K562 (cell line): ENCODE measurements around the gene CFAP221. TPM values are rescaled to one million over a fixed set of nuclear protein-coding genes. Genes with fewer than 3 reads are reported as not detected.

Source experiments
- ATAC-seq: fragments of 200-7000 bp; cut with Tn5 transposase; 3 replicates; pipeline ENCODE4 v1.9.1; 2020; ENCODE audit warnings: moderate library complexity
- BruUV-seq: library from RNA; stranded (reverse); fragments of 400-500 nt; replicated peaks from 2 replicates; lab custom pipeline; 2021; lab: Mats Ljungman, UMichigan
- CTCF ChIA-PET: fragments of 300-600 bp; formaldehyde crosslinking; extraction: SDS; loops from one replicate; lab custom pipeline; 2021; ENCODE audit warnings: low intra/inter-chr PET ratio; lab: Yijun Ruan, JAX
- POLR2A ChIA-PET: fragments of 300-600, 350-650 bp; sonication (Branson Sonifier 250); formaldehyde crosslinking; extraction: SDS; loops from one replicate; lab custom pipeline; 2021; ENCODE audit warnings: antibody characterized with exemption, inconsistent platforms; lab: Yijun Ruan, JAX
- DNase-seq, 4 experiments: peaks; one replicate each; pipeline versions ENCODE4 v3.0.0 to v3.0.0-alpha.2; 2011 to 2018; ENCODE audit warnings: low spot score in 3 of 4, mixed read lengths in 3 of 4; ENCODE audit errors: extremely low read depth in 1 of 4
- FAIRE-seq: peaks from 2 replicates; lab custom pipeline; 2011; peaks lifted over from hg19 to GRCh38; lab: Jason Lieb, UNC
- H2AFZ ChIP-seq: 2 replicates; pipeline ENCODE4 v1.6.0; 2011; ENCODE audit warnings: low read depth, low read length, control low read depth, inconsistent platforms
- H3K27ac ChIP-seq: fragments of 200-600 bp; 3 replicates; pipeline ENCODE4 v1.8.0; 2011; ENCODE audit warnings: low read depth, mild to moderate bottlenecking, control low read depth, inconsistent platforms, low read length, moderate library complexity, mixed read lengths; ENCODE audit errors: extremely low read depth
- H3K27me3 ChIP-seq, 2 experiments: fragments of 300-600 bp in 1 of 2; 2 replicates in 1 of 2; 3 replicates in 1 of 2; pipeline versions ENCODE4 v1.6.0 to v1.8.0; 2011; ENCODE audit warnings: inconsistent platforms in 2 of 2, low read length in 2 of 2, mild to moderate bottlenecking in 1 of 2, mixed read lengths in 1 of 2, moderate library complexity in 1 of 2; ENCODE audit not compliant: control insufficient read depth in 2 of 2, insufficient read depth in 2 of 2
- H3K36me3 ChIP-seq: fragments of 300-600 bp; 3 replicates; pipeline ENCODE4 v1.8.0; 2011; ENCODE audit warnings: mild to moderate bottlenecking, low read length, inconsistent platforms; ENCODE audit not compliant: control insufficient read depth, insufficient read depth
- H3K4me1 ChIP-seq, 2 experiments: fragments of 200-600 bp in 1 of 2; replicated peaks in 1 of 2; 2 replicates in 1 of 2; 3 replicates in 1 of 2; pipeline versions ENCODE4 v1.5.1 to v1.8.0; 2011; ENCODE audit warnings: inconsistent platforms in 2 of 2, low read length in 2 of 2, mild to moderate bottlenecking in 1 of 2, mixed read lengths in 1 of 2, moderate library complexity in 1 of 2; ENCODE audit not compliant: control insufficient read depth in 2 of 2, insufficient read depth in 2 of 2
- H3K4me2 ChIP-seq: 2 replicates; pipeline ENCODE4 v1.6.1; 2011; ENCODE audit warnings: low read length, control low read depth, inconsistent platforms, mixed read lengths; ENCODE audit not compliant: insufficient read depth
- H3K4me3 ChIP-seq: fragments of 200-600 bp; sonication (generic), shearing (Covaris generic); 2 replicates; pipeline ENCODE4 v1.5.1; 2016; ENCODE audit warnings: control low read depth, inconsistent platforms
- H3K79me2 ChIP-seq: fragments of 200-600 bp; 3 replicates; pipeline ENCODE4 v1.8.0; 2011; ENCODE audit warnings: low read length, inconsistent platforms; ENCODE audit not compliant: control insufficient read depth, insufficient read depth
- H3K9ac ChIP-seq, 2 experiments: 2 replicates each; pipeline versions ENCODE4 v1.6.0 to v1.6.1; 2011; ENCODE audit warnings: low read depth in 2 of 2, low read length in 2 of 2, control low read depth in 1 of 2, inconsistent platforms in 1 of 2, mild to moderate bottlenecking in 1 of 2, mixed read lengths in 1 of 2; ENCODE audit not compliant: insufficient read depth in 1 of 2
- H3K9me1 ChIP-seq: one replicate; pipeline ENCODE4 v1.6.0; 2011; ENCODE audit warnings: inconsistent platforms, mild to moderate bottlenecking, low read length, moderate library complexity; ENCODE audit not compliant: control insufficient read depth, insufficient read depth
- H3K9me3 ChIP-seq: replicated peaks from 2 replicates; pipeline ENCODE4 v1.5.1; 2011; ENCODE audit warnings: low read depth, low read length, inconsistent platforms; ENCODE audit not compliant: control insufficient read depth, insufficient read depth
- H4K20me1 ChIP-seq: replicated peaks from 2 replicates; pipeline ENCODE4 v1.6.1; 2011; ENCODE audit warnings: low read length, inconsistent platforms, mixed read lengths; ENCODE audit not compliant: control insufficient read depth, insufficient read depth
- CREB5 ChIP-seq: fragments of 250-450 bp; sonication (Bioruptor Pico); IDR thresholded peaks from 2 replicates; pipeline ENCODE4 v1.5.0; 2020; ENCODE audit warnings: mild to moderate bottlenecking
- SAP30 ChIP-seq: fragments of 200-600 bp; sonication (generic); IDR thresholded peaks from 2 replicates; pipeline ENCODE4 v1.6.1; 2012; ENCODE audit warnings: borderline replicate concordance, low read depth, mild to moderate bottlenecking, moderate library complexity, low read length, control low read depth, inconsistent platforms; ENCODE audit not compliant: insufficient read depth, poor library complexity, severe bottlenecking
- SMC3 ChIP-seq: conservative IDR thresholded peaks from 2 replicates; pipeline ENCODE4 v1.6.1; 2011; ENCODE audit warnings: low read depth, low read length, improper control_type of control experiment; ENCODE audit not compliant: insufficient read depth
- TEAD1 ChIP-seq, 2 experiments: fragments of 450-650 bp in 1 of 2; sonication (generic) in 1 of 2; formaldehyde crosslinking; IDR thresholded peaks; 2 replicates each; pipeline versions ENCODE4 v1.4.0 to v1.8.0; 2020 to 2022; ENCODE audit warnings: mild to moderate bottlenecking in 2 of 2, missing genetic modification reagents in 1 of 2
- U2AF2 ChIP-seq: fragments of 200-400 bp; formaldehyde crosslinking; optimal IDR thresholded peaks from 2 replicates; pipeline ENCODE3; 2017; ENCODE audit warnings: low read depth, mild to moderate bottlenecking, low read length
- XRCC4 ChIP-seq: IDR thresholded peaks from one replicate; pipeline ENCODE4 v1.6.1; 2011; ENCODE audit not compliant: insufficient read depth, insufficient read length; ENCODE audit errors: extremely low read depth
- ZFP30 ChIP-seq: fragments of 250-450 bp; sonication (Bioruptor Pico); IDR thresholded peaks from 2 replicates; pipeline ENCODE4 v1.8.0; 2022; ENCODE audit warnings: moderate library complexity, mild to moderate bottlenecking, inconsistent platforms, borderline replicate concordance
- WGBS: fragments of 100-300 bp; shearing (Covaris generic); methylation state at CpG from one replicate; pipeline ENCODE4 v1.1.6; 2016; ENCODE audit warnings: low coverage, mixed read lengths; ENCODE audit not compliant: insufficient coverage; ENCODE audit errors: missing lambda C conversion rate; 5-methylcytosine and 5-hydroxymethylcytosine counted together
- in situ Hi-C: fragments of 300-500 bp; cut with MboI; formaldehyde crosslinking; loops from 4 replicates; pipeline ENCODE4 v1.15.0; 2018; ENCODE audit warnings: inconsistent platforms, mixed read lengths
- intact Hi-C: fragments of 100-400 bp; cut with micrococcal nuclease; formaldehyde crosslinking; loops from 2 replicates; pipeline ENCODE4 v1.14.2; 2022
- polyA plus RNA-seq, 8 experiments: library from polyadenylated mRNA; depleted of rRNA in 4 of 8; stranded (reverse) in 5 of 8; unstranded in 3 of 8; fragments of >200 nt; fragmentation: Nextera tagmentation in 2 of 8; fragmentation: Illumina TruSeq in 1 of 8; extraction: Ambion mirVana in 2 of 8; extraction: Trizol in 1 of 8; gene quantifications; 2 replicates each; pipeline versions ENCODE4 v1.2.1 to v1.2.3, GENCODE V29; 2011 to 2014; ENCODE audit warnings: inconsistent platforms in 1 of 8, missing spikeins in 1 of 8
- total RNA-seq, 7 experiments: library from RNA; depleted of rRNA in 6 of 7; stranded (reverse); fragments of >200 nt in 6 of 7; fragmentation: Illumina TruSeq in 2 of 7; extraction: Trizol in 2 of 7; gene quantifications; 2 replicates each; pipeline versions ENCODE4 v1.2.1 to v1.2.3, GENCODE V29; 2011 to 2021; ENCODE audit warnings: low replicate concordance in 1 of 7
- TF ChIP-seq, protein P1 (sequence below): IDR thresholded peaks from 3 replicates; pipeline ENCODE4 v1.6.1; 2011; ENCODE audit warnings: borderline replicate concordance, mild to moderate bottlenecking, moderate library complexity; ENCODE audit not compliant: insufficient read length; ENCODE audit errors: extremely low read depth
- TF ChIP-seq, protein P2 (sequence below): sonication (generic); formaldehyde crosslinking; IDR thresholded peaks from 2 replicates; pipeline ENCODE4 v1.8.0; 2022; ENCODE audit warnings: mild to moderate bottlenecking, low read depth, missing genetic modification reagents

The CFAP221 gene
- total and polyA plus RNA-seq, 9 of the 15 experiments (the other 6 are each of a cell fraction or from before 2014, with no cell fraction given): 0.09 to 1.4 (median 0.65) TPM

- TF ChIP-seq, protein P1, sequence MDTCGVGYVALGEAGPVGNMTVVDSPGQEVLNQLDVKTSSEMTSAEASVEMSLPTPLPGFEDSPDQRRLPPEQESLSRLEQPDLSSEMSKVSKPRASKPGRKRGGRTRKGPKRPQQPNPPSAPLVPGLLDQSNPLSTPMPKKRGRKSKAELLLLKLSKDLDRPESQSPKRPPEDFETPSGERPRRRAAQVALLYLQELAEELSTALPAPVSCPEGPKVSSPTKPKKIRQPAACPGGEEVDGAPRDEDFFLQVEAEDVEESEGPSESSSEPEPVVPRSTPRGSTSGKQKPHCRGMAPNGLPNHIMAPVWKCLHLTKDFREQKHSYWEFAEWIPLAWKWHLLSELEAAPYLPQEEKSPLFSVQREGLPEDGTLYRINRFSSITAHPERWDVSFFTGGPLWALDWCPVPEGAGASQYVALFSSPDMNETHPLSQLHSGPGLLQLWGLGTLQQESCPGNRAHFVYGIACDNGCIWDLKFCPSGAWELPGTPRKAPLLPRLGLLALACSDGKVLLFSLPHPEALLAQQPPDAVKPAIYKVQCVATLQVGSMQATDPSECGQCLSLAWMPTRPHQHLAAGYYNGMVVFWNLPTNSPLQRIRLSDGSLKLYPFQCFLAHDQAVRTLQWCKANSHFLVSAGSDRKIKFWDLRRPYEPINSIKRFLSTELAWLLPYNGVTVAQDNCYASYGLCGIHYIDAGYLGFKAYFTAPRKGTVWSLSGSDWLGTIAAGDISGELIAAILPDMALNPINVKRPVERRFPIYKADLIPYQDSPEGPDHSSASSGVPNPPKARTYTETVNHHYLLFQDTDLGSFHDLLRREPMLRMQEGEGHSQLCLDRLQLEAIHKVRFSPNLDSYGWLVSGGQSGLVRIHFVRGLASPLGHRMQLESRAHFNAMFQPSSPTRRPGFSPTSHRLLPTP: no peak
These were observed 136.4 kb downstream of the CFAP221 start (continued) for GRCh38 chr2:119680457-119681202.

GRCh38 chr2:119681203-119681867, 137.1 kb downstream of the CFAP221 start:
- Histone ChIP-seq H3K27ac (no peak overlapping the region), H3K4me1 (peaks cover 0 to 29% of the 10 kb centered on the region in 2 experiments; a peak in 3 of 5 replicates), H3K9ac (peak overlapping the region in 1 of 2 experiments; percentile 55; a peak in 2 of 4 replicates), H3K4me2 (no peak overlapping the region), H4K20me1 (peaks cover 7% of the 10 kb centered on the region; the same call in 1 of the 2 replicates), H3K4me3 (no peak overlapping the region), H3K36me3 (peaks cover 23% of the 10 kb centered on the region; the same call in 1 of the 3 replicates), H3K9me3 (no peaks in the 10 kb centered on the region), H3K9me1 (peaks cover 3% of the 10 kb centered on the region), H3K27me3 (no peaks in the 10 kb centered on the region), H2AFZ (no peak overlapping the region), H3K79me2 (peaks cover 21% of the 10 kb centered on the region)
- WGBS: 94% methylated on average over 18 of the region's 25 CpGs
- TF ChIP-seq XRCC4 (no peak), CREB5 (no peak), ZFP30 (CRISPR knock-in tag) (no peak), U2AF2 (no peak), TEAD1 (CRISPR knock-in tag; IDR thresholded peaks at IDR 0.05) (no peak), SMC3 (no peak), SAP30 (no peak)
- TF ChIP-seq, protein P2, sequence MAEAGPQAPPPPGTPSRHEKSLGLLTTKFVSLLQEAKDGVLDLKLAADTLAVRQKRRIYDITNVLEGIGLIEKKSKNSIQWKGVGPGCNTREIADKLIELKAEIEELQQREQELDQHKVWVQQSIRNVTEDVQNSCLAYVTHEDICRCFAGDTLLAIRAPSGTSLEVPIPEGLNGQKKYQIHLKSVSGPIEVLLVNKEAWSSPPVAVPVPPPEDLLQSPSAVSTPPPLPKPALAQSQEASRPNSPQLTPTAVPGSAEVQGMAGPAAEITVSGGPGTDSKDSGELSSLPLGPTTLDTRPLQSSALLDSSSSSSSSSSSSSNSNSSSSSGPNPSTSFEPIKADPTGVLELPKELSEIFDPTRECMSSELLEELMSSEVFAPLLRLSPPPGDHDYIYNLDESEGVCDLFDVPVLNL (CRISPR knock-in tag): no peak
- ATAC-seq: no peak
- CTCF ChIA-PET: no interaction called here
- POLR2A ChIA-PET: interaction anchor here (0.8 to 1.3 kb wide), 2 partner anchors 9 to 221 kb away, joined by 4 read pairs; no protein-coding TSS in a partner anchor
- in situ Hi-C loops: no loop called here
- BruUV-seq: no TSS peak
- FAIRE-seq: no peak
- intact Hi-C loops: no loop called here
- no peak for DNase-seq
